CD14-positive monocyte (primary cell): Measurements from ENCODE around the gene ATF7IP2. TPM values are rescaled to one million over a fixed set of nuclear protein-coding genes. Genes with fewer than 3 reads are reported as not detected.

Experiments used
- DNase-seq, 3 donors: peaks; one replicate each; pipeline ENCODE4 v3.0.0-alpha.2; 2011 to 2022
- H2AFZ ChIP-seq: 2 replicates; pipeline ENCODE4 v1.6.0; 2012; ENCODE audit warnings: mild to moderate bottlenecking, low read depth, low read length, inconsistent platforms; ENCODE audit not compliant: insufficient read depth, poor library complexity, severe bottlenecking
- H3K27ac ChIP-seq, 2 donors: 1 replicate in 1 of 2; 2 replicates in 1 of 2; pipeline ENCODE4 v1.5.1; 2012 to 2013; ENCODE audit warnings: low read length in 2 of 2, control low read depth in 1 of 2, inconsistent platforms in 1 of 2, low read depth in 1 of 2, mild to moderate bottlenecking in 1 of 2
- H3K27me3 ChIP-seq, 2 donors: one replicate each; pipeline versions ENCODE4 v1.6.0 to v1.6.1; 2011 to 2013; ENCODE audit warnings: low read length in 2 of 2; ENCODE audit not compliant: control insufficient read depth in 2 of 2, insufficient read depth in 2 of 2
- H3K36me3 ChIP-seq, 2 donors: replicated peaks in 1 of 2; 1 replicate in 1 of 2; 2 replicates in 1 of 2; pipeline versions ENCODE4 v1.5.1 to v1.6.1; 2012 to 2013; ENCODE audit warnings: low read length in 2 of 2, control low read depth in 1 of 2, inconsistent platforms in 1 of 2, mild to moderate bottlenecking in 1 of 2; ENCODE audit not compliant: insufficient read depth in 2 of 2, control insufficient read depth in 1 of 2
- H3K4me1 ChIP-seq, 2 donors: 1 replicate in 1 of 2; 2 replicates in 1 of 2; pipeline versions ENCODE4 v1.5.1 to v1.6.1; 2012 to 2013; ENCODE audit warnings: low read length in 2 of 2, control low read depth in 1 of 2, inconsistent platforms in 1 of 2, mild to moderate bottlenecking in 1 of 2, moderate library complexity in 1 of 2; ENCODE audit not compliant: insufficient read depth in 2 of 2, control insufficient read depth in 1 of 2
- H3K4me2 ChIP-seq: replicated peaks from 2 replicates; pipeline ENCODE3; 2012; ENCODE audit warnings: low read length, moderate library complexity, mild to moderate bottlenecking; ENCODE audit not compliant: poor library complexity, severe bottlenecking; ENCODE audit errors: extremely low read depth
- H3K4me3 ChIP-seq, 3 experiments: fragments of 200-600 bp in 1 of 3; sonication (generic) in 1 of 3; replicated peaks in 1 of 3; 1 replicate in 2 of 3; 2 replicates in 1 of 3; pipeline ENCODE4 v1.5.1; 2011 to 2013; ENCODE audit warnings: low read length in 3 of 3, mild to moderate bottlenecking in 3 of 3, control low read depth in 2 of 3, low read depth in 2 of 3, inconsistent platforms in 1 of 3, moderate library complexity in 1 of 3
- H3K79me2 ChIP-seq: 2 replicates; pipeline ENCODE4 v1.6.0; 2012; ENCODE audit warnings: mild to moderate bottlenecking, control low read depth, inconsistent platforms, low read length, moderate library complexity; ENCODE audit not compliant: insufficient read depth
- H3K9ac ChIP-seq: 2 replicates; pipeline ENCODE4 v1.6.0; 2017; ENCODE audit warnings: low read length, mild to moderate bottlenecking; ENCODE audit not compliant: insufficient read depth, poor library complexity, severe bottlenecking
- H3K9me3 ChIP-seq, 2 donors: replicated peaks in 1 of 2; 1 replicate in 1 of 2; 2 replicates in 1 of 2; pipeline versions ENCODE4 v1.5.1 to v1.6.1; 2012 to 2013; ENCODE audit warnings: low read length in 2 of 2, control low read depth in 1 of 2; ENCODE audit not compliant: control insufficient read depth in 1 of 2, insufficient read depth in 1 of 2
- H4K20me1 ChIP-seq: 2 replicates; pipeline ENCODE4 v1.6.0; 2012; ENCODE audit warnings: mild to moderate bottlenecking, low read length, control low read depth, moderate library complexity; ENCODE audit not compliant: insufficient read depth
- H3K27ac Mint-ChIP-seq, 7 donors: one replicate each; pipeline ENCODE4 v1.8.0; 2020; ENCODE audit warnings: mild to moderate bottlenecking in 7 of 7, mixed read lengths in 7 of 7, moderate library complexity in 6 of 7, inconsistent platforms in 2 of 7
- H3K27me3 Mint-ChIP-seq, 3 donors: one replicate each; pipeline ENCODE4 v1.8.0; 2021 to 2022; ENCODE audit warnings: low read depth in 3 of 3, mild to moderate bottlenecking in 3 of 3, mixed read lengths in 3 of 3, moderate library complexity in 3 of 3, inconsistent platforms in 1 of 3
- H3K36me3 Mint-ChIP-seq, 2 donors: one replicate each; pipeline ENCODE4 v1.8.0; 2020; ENCODE audit warnings: mixed read lengths in 2 of 2, inconsistent platforms in 1 of 2, mild to moderate bottlenecking in 1 of 2
- H3K4me1 Mint-ChIP-seq: one replicate; pipeline ENCODE4 v1.8.0; 2020; ENCODE audit warnings: mild to moderate bottlenecking, mixed read lengths
- H3K4me3 Mint-ChIP-seq, 2 donors: one replicate each; pipeline ENCODE4 v1.8.0; 2020; ENCODE audit warnings: mild to moderate bottlenecking in 2 of 2, mixed read lengths in 2 of 2, moderate library complexity in 1 of 2
- H3K9me3 Mint-ChIP-seq, 7 donors: one replicate each; pipeline ENCODE4 v1.8.0; 2020 to 2022; ENCODE audit warnings: mixed read lengths in 7 of 7, mild to moderate bottlenecking in 6 of 7, moderate library complexity in 6 of 7, inconsistent platforms in 2 of 7
- WGBS: methylation state at CpG from one replicate; pipeline ENCODE4 v1.1.5; 2013; ENCODE audit warnings: missing lambda C conversion rate; ENCODE audit not compliant: insufficient coverage; 5-methylcytosine and 5-hydroxymethylcytosine counted together
- intact Hi-C, 2 donors: fragments of 100-400 bp; cut with micrococcal nuclease; formaldehyde crosslinking; loops; one replicate each; pipeline versions ENCODE4 v1.15.0 to v1.15.1; 2023
- polyA plus RNA-seq, 3 donors: library from polyadenylated mRNA; depleted of rRNA in 1 of 3; unstranded in 2 of 3; stranded (reverse) in 1 of 3; fragments of 300-500 nt in 2 of 3; fragments of >200 nt in 1 of 3; fragmentation: Illumina TruSeq in 2 of 3; gene quantifications; 1 replicate in 2 of 3; 2 replicates in 1 of 3; pipeline ENCODE4 v1.2.3, GENCODE V29; 2012 to 2021
- TF ChIP-seq, protein P1 (sequence below): fragments of 200-600 bp; IDR thresholded peaks from one replicate; pipeline ENCODE4 v1.8.0; 2022; ENCODE audit warnings: antibody characterized with exemption, mild to moderate bottlenecking

ATF7IP2 gene
- polyA plus RNA-seq, 3 donors = 8.7 to 36.4 (median 11.9) TPM

- H3K4me1 Mint-ChIP-seq = peaks cover 22% of the 10 kb centered on the region
- H3K79me2 ChIP-seq = no peaks in the 10 kb centered on the region
- peaks cover 0 to 5% of the 10 kb centered on the region in 2 donors for H3K9me3 ChIP-seq
- H3K36me3 ChIP-seq = no peaks in the 10 kb centered on the region
- H3K4me3 ChIP-seq = no peak overlapping the region
- no peak overlapping the region for H3K4me2 ChIP-seq
- H3K27me3 Mint-ChIP-seq = peaks cover 0 to 1% (median 1%) of the 10 kb centered on the region in 3 donors
- H3K9ac ChIP-seq = no peak overlapping the region
- no peak overlapping the region for H3K27ac Mint-ChIP-seq
- peaks cover 4 to 18% (median 12%) of the 10 kb centered on the region in 7 donors for H3K9me3 Mint-ChIP-seq
- intact Hi-C loops = loop anchor here in 1 of 2 donors (5.0 kb wide), 1 partner anchor 404 kb away; no protein-coding TSS in a partner anchor
- TF ChIP-seq, protein P1, sequence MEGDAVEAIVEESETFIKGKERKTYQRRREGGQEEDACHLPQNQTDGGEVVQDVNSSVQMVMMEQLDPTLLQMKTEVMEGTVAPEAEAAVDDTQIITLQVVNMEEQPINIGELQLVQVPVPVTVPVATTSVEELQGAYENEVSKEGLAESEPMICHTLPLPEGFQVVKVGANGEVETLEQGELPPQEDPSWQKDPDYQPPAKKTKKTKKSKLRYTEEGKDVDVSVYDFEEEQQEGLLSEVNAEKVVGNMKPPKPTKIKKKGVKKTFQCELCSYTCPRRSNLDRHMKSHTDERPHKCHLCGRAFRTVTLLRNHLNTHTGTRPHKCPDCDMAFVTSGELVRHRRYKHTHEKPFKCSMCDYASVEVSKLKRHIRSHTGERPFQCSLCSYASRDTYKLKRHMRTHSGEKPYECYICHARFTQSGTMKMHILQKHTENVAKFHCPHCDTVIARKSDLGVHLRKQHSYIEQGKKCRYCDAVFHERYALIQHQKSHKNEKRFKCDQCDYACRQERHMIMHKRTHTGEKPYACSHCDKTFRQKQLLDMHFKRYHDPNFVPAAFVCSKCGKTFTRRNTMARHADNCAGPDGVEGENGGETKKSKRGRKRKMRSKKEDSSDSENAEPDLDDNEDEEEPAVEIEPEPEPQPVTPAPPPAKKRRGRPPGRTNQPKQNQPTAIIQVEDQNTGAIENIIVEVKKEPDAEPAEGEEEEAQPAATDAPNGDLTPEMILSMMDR = no peak
- DNase-seq = no peak
- H3K36me3 Mint-ChIP-seq = no peaks in the 10 kb centered on the region
- no peak overlapping the region for H2AFZ ChIP-seq
- no peak overlapping the region for H3K27ac ChIP-seq
- H4K20me1 ChIP-seq = no peaks in the 10 kb centered on the region
- H3K27me3 ChIP-seq = no peaks in the 10 kb centered on the region
- WGBS = 86% methylated on average over 5 of the region's 5 CpGs
- no peak overlapping the region for H3K4me3 Mint-ChIP-seq
- peaks cover 16 to 20% of the 10 kb centered on the region in 2 donors for H3K4me1 ChIP-seq
Observed at GRCh38 chr16:10517868-10518267, 132.0 kb downstream of the ATF7IP2 start.

- H3K9ac ChIP-seq = no peak overlapping the region
Observed at GRCh38 chr16:10518479-10519041, 132.7 kb downstream of the ATF7IP2 start.

More at GRCh38 chr16:10518479-10519041, 132.7 kb downstream of the ATF7IP2 start:
- peaks cover 0 to 5% of the 10 kb centered on the region in 2 donors for H3K9me3 ChIP-seq
- H3K4me3 ChIP-seq = no peak overlapping the region
- intact Hi-C loops = loop anchor here in 1 of 2 donors (5.0 kb wide), 1 partner anchor 404 kb away; no protein-coding TSS in a partner anchor
- no peak overlapping the region for H3K27ac ChIP-seq
- TF ChIP-seq, protein P1 = no peak
- no peaks in the 10 kb centered on the region for H4K20me1 ChIP-seq
- no peaks in the 10 kb centered on the region for H3K27me3 ChIP-seq
- peaks cover 23% of the 10 kb centered on the region for H3K4me1 Mint-ChIP-seq
- H3K4me2 ChIP-seq = no peak overlapping the region
- no peaks in the 10 kb centered on the region for H3K79me2 ChIP-seq
- H3K9me3 Mint-ChIP-seq = peaks cover 4 to 18% (median 12%) of the 10 kb centered on the region in 7 donors
- H2AFZ ChIP-seq = no peak overlapping the region
- H3K27ac Mint-ChIP-seq = peak overlapping the region in 1 of 7 donors; percentile 8
- no peak overlapping the region for H3K4me3 Mint-ChIP-seq
- H3K36me3 Mint-ChIP-seq = no peaks in the 10 kb centered on the region
- DNase-seq = no peak
- 90% methylated on average over 6 of the region's 7 CpGs for WGBS
- peaks cover 16 to 20% of the 10 kb centered on the region in 2 donors for H3K4me1 ChIP-seq
- no peaks in the 10 kb centered on the region for H3K36me3 ChIP-seq
- peaks cover 0 to 1% (median 1%) of the 10 kb centered on the region in 3 donors for H3K27me3 Mint-ChIP-seq
